ENCODE data around the gene FOS. TPM values are rescaled to one million over a fixed set of nuclear protein-coding genes. Genes with fewer than 3 reads are reported as not detected.
"Not testable (repeated sequence)": the region's sequence is repeated elsewhere in the genome, so short reads cannot be mapped to it uniquely, and the experiment has no call there.

FOS gene
- total RNA-seq, 1 donor from 2014 or later = 302 TPM

DNA sequence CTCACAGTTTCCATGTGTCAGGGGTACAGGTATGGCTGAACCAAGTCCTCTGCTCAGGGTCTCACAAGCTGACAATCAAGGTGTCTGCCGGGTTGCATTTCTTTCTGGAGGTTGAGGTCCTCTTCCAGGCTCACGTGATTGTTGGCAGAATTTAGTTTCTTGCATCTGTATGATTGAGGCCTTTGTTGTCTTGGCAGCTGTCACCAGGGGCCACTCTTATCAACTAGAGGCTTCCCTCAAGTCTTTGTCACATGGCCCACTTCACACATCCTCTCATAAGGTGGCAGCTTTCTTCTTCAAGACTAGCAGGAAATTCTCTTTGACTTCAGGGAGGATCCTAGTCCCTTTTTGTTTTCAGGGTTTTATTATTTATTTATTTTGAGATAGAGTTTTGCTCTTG lies 46.0 kb upstream of the FOS start:
- H3K9me3 ChIP-seq = no peaks in the 10 kb centered on the region
- no peak for DNase-seq
- intact Hi-C loops (cut with DNase I) = no loop called here
- no peak for ATAC-seq
- TF ChIP-seq CTCF (IDR thresholded peaks at IDR 0.05) = no peak
- H3K27ac ChIP-seq = no peak overlapping the region
- peaks cover 40% of the 10 kb centered on the region for H3K4me1 ChIP-seq
- H3K4me3 ChIP-seq = no peak overlapping the region
- no peaks in the 10 kb centered on the region for H3K27me3 ChIP-seq (ENCODE audit: low read depth)
- no peaks in the 10 kb centered on the region for H3K36me3 ChIP-seq

- Histone ChIP-seq H3K4me3 (no peak overlapping the region), H3K27me3 (ENCODE audit: low read depth) (no peaks in the 10 kb centered on the region), H3K36me3 (no peaks in the 10 kb centered on the region), H3K9me3 (no peaks in the 10 kb centered on the region), H3K27ac (peak overlapping the region; percentile 72), H3K4me1 (peaks cover 30% of the 10 kb centered on the region)
- DNase-seq (peak; percentile 70), ATAC-seq (peak; percentile 65 to 75)
- no peak for TF ChIP-seq CTCF (IDR thresholded peaks at IDR 0.05)
- intact Hi-C loops (cut with DNase I) = no loop called here
Measured at GRCh38 chr14:75234173-75235115, 44.2 kb upstream of the FOS start.

DNA sequence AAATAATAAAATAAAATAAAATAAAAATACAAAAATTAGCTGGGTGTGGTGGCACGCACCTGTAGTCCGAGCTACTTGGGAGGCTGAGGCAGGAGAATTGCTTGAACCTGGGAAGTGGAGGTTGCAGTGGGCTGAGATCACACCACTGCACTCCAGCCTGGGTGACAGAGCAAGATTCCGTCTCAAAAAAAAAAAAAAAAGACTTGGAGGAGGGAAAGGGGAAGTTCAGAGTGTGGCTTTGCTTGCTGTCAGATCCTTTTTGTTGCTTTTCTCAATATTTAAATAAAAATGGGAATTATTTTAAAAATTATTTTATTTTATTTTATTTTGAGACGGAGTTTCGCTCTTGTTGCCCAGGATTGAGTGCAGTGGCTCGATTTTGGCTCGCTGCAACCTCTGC lies 43.4 kb upstream of the FOS start:
- ATAC-seq; H3K36me3 ChIP-seq; H3K27me3 ChIP-seq (ENCODE audit: low read depth); intact Hi-C loops (cut with DNase I); DNase-seq; H3K9me3 ChIP-seq; H3K4me3 ChIP-seq: not testable (repeated sequence)
- Histone ChIP-seq H3K27ac (peak overlapping the region; percentile 72), H3K4me1 (peaks cover 22% of the 10 kb centered on the region)

DNA sequence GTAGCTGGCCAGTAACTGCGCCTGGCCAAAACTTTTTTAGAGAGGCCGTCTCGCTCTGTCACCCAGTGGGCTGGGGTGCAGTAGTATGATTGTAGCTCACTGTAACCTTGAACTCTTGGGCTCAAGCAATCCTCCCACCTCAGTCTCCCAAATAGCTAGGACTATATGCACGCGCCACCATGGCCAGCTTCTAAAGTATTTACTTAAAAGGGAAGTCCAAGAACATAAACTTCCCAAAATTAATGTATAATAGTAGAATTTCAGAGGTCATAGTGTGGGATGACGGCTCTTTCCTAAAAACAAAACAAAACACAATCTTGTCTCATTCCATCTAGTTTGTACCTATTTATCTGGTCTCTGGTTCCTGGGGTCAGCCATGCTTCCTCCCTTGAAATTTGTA lies 42.2 kb upstream of the FOS start:
- H3K36me3 ChIP-seq = no peaks in the 10 kb centered on the region
- intact Hi-C loops (cut with DNase I) = no loop called here
- peak overlapping the region; percentile 69 for H3K27ac ChIP-seq
- ATAC-seq (no peak), DNase-seq (no peak)
- no peaks in the 10 kb centered on the region for H3K9me3 ChIP-seq
- no peak for TF ChIP-seq CTCF (IDR thresholded peaks at IDR 0.05)
- no peaks in the 10 kb centered on the region for H3K27me3 ChIP-seq (ENCODE audit: low read depth)
- no peak overlapping the region for H3K4me3 ChIP-seq
- peaks cover 10% of the 10 kb centered on the region for H3K4me1 ChIP-seq

DNA sequence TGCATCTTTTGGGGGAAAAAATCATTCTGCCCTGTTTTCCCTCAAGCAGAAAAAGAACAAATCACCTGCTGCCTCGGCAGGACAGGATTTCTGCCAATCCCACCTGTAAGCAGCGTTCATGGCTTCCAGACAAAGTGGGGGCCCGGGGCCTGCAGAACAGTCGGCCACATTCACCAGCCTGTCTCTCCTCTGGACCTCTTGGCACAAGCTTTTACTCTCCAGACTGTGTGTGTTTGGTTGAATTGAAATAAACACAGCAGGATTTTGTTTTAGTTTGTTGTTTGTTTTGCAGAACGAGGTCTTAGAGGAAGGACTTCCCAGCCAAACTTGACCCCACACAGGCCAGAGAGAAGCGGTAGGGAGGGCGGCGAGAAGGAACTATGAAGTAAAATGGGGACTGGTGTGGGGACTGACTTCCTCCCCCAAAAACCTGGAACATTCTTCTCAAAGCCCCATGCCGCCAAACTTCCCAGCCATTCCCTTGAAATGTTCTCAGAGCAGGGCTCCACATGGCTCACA lies 41.7 kb upstream of the FOS start:
- no peak for DNase-seq
- Histone ChIP-seq H3K4me3 (no peak overlapping the region), H3K4me1 (peaks cover 10% of the 10 kb centered on the region), H3K36me3 (no peaks in the 10 kb centered on the region), H3K9me3 (no peaks in the 10 kb centered on the region), H3K27me3 (ENCODE audit: low read depth) (no peaks in the 10 kb centered on the region), H3K27ac (peak overlapping the region; percentile 69)
- TF ChIP-seq CTCF (IDR thresholded peaks at IDR 0.05) = no peak
- intact Hi-C loops (cut with DNase I) = no loop called here
- ATAC-seq = no peak
